H1 (cell line): Measurements from ENCODE around the gene NR2F2. TPM values are rescaled to one million over a fixed set of nuclear protein-coding genes. Genes with fewer than 3 reads are reported as not detected.

Experiments
- CTCF ChIA-PET: fragments of 300-600 bp; sonication (Branson Sonifier 250); formaldehyde crosslinking; loops from one replicate; lab custom pipeline; 2021; ENCODE audit not compliant: partially characterized antibody; lab: Charles Lee
- POLR2A ChIA-PET: fragments of 300-600 bp; sonication (Branson Sonifier 250); formaldehyde crosslinking; loops from one replicate; lab custom pipeline; 2021; ENCODE audit warnings: inconsistent platforms; ENCODE audit not compliant: partially characterized antibody; lab: Charles Lee
- DNase-seq, 2 experiments: peaks; one replicate each; pipeline versions ENCODE4 v3.0.0 to v3.0.0-alpha.2; 2010 to 2022; ENCODE audit warnings: low spot score in 2 of 2, low read depth in 1 of 2, mixed read lengths in 1 of 2
- FAIRE-seq: peaks from 2 replicates; lab custom pipeline; 2011; peaks lifted over from hg19 to GRCh38; lab: Jason Lieb, UNC
- H2AFZ ChIP-seq: 2 replicates; pipeline ENCODE4 v1.8.1; 2012; ENCODE audit warnings: low read length, inconsistent platforms
- H2AK5ac ChIP-seq: 2 replicates; pipeline ENCODE4 v1.6.1; 2013; ENCODE audit warnings: low read depth, low read length
- H2BK120ac ChIP-seq: replicated peaks from 2 replicates; pipeline ENCODE3; 2013; ENCODE audit warnings: low read depth, low read length, inconsistent platforms
- H2BK12ac ChIP-seq: 2 replicates; pipeline ENCODE4 v1.6.1; 2013; ENCODE audit warnings: low read depth, low read length
- H2BK15ac ChIP-seq: 2 replicates; pipeline ENCODE4 v1.6.1; 2013; ENCODE audit warnings: low read length
- H2BK20ac ChIP-seq: 2 replicates; pipeline ENCODE4 v1.6.1; 2013; ENCODE audit warnings: low read length
- H2BK5ac ChIP-seq: 2 replicates; pipeline ENCODE4 v1.6.1; 2013; ENCODE audit warnings: low read depth, low read length
- H3K14ac ChIP-seq: 2 replicates; pipeline ENCODE4 v1.6.1; 2013; ENCODE audit warnings: inconsistent platforms; ENCODE audit not compliant: insufficient read length
- H3K18ac ChIP-seq: 2 replicates; pipeline ENCODE4 v1.6.1; 2013; ENCODE audit warnings: low read length; ENCODE audit errors: extremely low read depth
- H3K23ac ChIP-seq: 2 replicates; pipeline ENCODE4 v1.6.1; 2013; ENCODE audit warnings: inconsistent platforms; ENCODE audit not compliant: insufficient read length
- H3K23me2 ChIP-seq: 2 replicates; pipeline ENCODE4 v1.6.1; 2013; ENCODE audit warnings: low read depth, low read length
- H3K27ac ChIP-seq: 2 replicates; pipeline ENCODE4 v1.6.1; 2011; ENCODE audit warnings: low read depth, low read length, inconsistent platforms
- H3K27me3 ChIP-seq, 4 experiments: replicated peaks in 1 of 4; 1 replicate in 1 of 4; 2 replicates in 3 of 4; pipeline versions ENCODE4 v1.6.1 to v1.8.1; 2011 to 2013; ENCODE audit warnings: low read length in 3 of 4, mild to moderate bottlenecking in 3 of 4, inconsistent platforms in 2 of 4, mixed read lengths in 2 of 4, moderate library complexity in 1 of 4; ENCODE audit not compliant: control insufficient read depth in 3 of 4, insufficient read depth in 3 of 4; ENCODE audit errors: extremely low read depth in 1 of 4
- H3K36me3 ChIP-seq, 4 experiments: 2 replicates each; pipeline versions ENCODE4 v1.6.1 to v1.8.1; 2011 to 2013; ENCODE audit warnings: mild to moderate bottlenecking in 4 of 4, low read length in 3 of 4, moderate library complexity in 2 of 4, control low read depth in 1 of 4, inconsistent platforms in 1 of 4; ENCODE audit not compliant: insufficient read depth in 4 of 4, control insufficient read depth in 2 of 4
- H3K4ac ChIP-seq: replicated peaks from 2 replicates; pipeline ENCODE3; 2013; ENCODE audit warnings: low read length, low read depth, mixed read lengths, inconsistent platforms; ENCODE audit not compliant: insufficient read length
- H3K4me1 ChIP-seq, 4 experiments: replicated peaks in 1 of 4; 1 replicate in 1 of 4; 2 replicates in 3 of 4; pipeline versions ENCODE4 v1.6.1 to v1.8.1; 2011 to 2013; ENCODE audit warnings: low read length in 3 of 4, inconsistent platforms in 2 of 4, mixed read lengths in 1 of 4; ENCODE audit not compliant: insufficient read depth in 4 of 4, control insufficient read depth in 3 of 4
- H3K4me2 ChIP-seq, 2 experiments: 2 replicates each; pipeline versions ENCODE4 v1.6.1 to v1.8.1; 2011 to 2013; ENCODE audit warnings: low read depth in 2 of 2, low read length in 2 of 2, control low read depth in 1 of 2, inconsistent platforms in 1 of 2, mild to moderate bottlenecking in 1 of 2; ENCODE audit not compliant: insufficient read depth in 1 of 2
- H3K4me3 ChIP-seq, 4 experiments: fragments of 200-600, 300-600 bp in 1 of 4; sonication (generic), shearing (Covaris generic), sonication (Bioruptor Twin) in 1 of 4; 2 replicates each; pipeline versions ENCODE4 v1.5.1 to v1.8.1; 2011 to 2016; ENCODE audit warnings: low read length in 4 of 4, low read depth in 3 of 4, control low read depth in 2 of 4, inconsistent platforms in 2 of 4, mild to moderate bottlenecking in 2 of 4, mixed read lengths in 1 of 4, moderate library complexity in 1 of 4; ENCODE audit not compliant: insufficient read depth in 2 of 4; ENCODE audit errors: extremely low read depth in 1 of 4
- H3K56ac ChIP-seq: replicated peaks from 2 replicates; pipeline ENCODE3; 2013; ENCODE audit warnings: low read depth, mild to moderate bottlenecking, mixed read lengths, low read length, inconsistent platforms; ENCODE audit not compliant: insufficient read length
- H3K79me1 ChIP-seq: 2 replicates; pipeline ENCODE4 v1.6.1; 2013; ENCODE audit warnings: low read depth, low read length, control low read depth
- H3K79me2 ChIP-seq, 2 experiments: 2 replicates each; pipeline versions ENCODE4 v1.6.1 to v1.8.1; 2012 to 2013; ENCODE audit warnings: low read length in 2 of 2, mild to moderate bottlenecking in 2 of 2, inconsistent platforms in 1 of 2; ENCODE audit not compliant: insufficient read depth in 2 of 2, control insufficient read depth in 1 of 2
- H3K9ac ChIP-seq, 4 experiments: replicated peaks in 1 of 4; 1 replicate in 1 of 4; 2 replicates in 3 of 4; pipeline versions ENCODE4 v1.6.1 to v1.8.1; 2011 to 2013; ENCODE audit warnings: low read depth in 3 of 4, low read length in 3 of 4, control low read depth in 2 of 4, mild to moderate bottlenecking in 2 of 4, moderate library complexity in 2 of 4, inconsistent platforms in 1 of 4; ENCODE audit errors: extremely low read depth in 1 of 4
- H3K9me3 ChIP-seq, 2 experiments: 2 replicates each; pipeline versions ENCODE4 v1.6.1 to v1.8.1; 2012 to 2013; ENCODE audit warnings: mild to moderate bottlenecking in 2 of 2, moderate library complexity in 2 of 2, control low read depth in 1 of 2, inconsistent platforms in 1 of 2, low read depth in 1 of 2, low read length in 1 of 2, mixed read lengths in 1 of 2; ENCODE audit not compliant: insufficient read depth in 2 of 2
- H4K20me1 ChIP-seq, 2 experiments: replicated peaks in 1 of 2; 2 replicates each; pipeline versions ENCODE3 to v1.8.1; 2011 to 2013; ENCODE audit warnings: inconsistent platforms in 2 of 2, low read length in 2 of 2, mild to moderate bottlenecking in 1 of 2; ENCODE audit not compliant: insufficient read depth in 2 of 2, control insufficient read depth in 1 of 2
- H4K5ac ChIP-seq: 2 replicates; pipeline ENCODE4 v1.6.1; 2013; ENCODE audit warnings: low read length, low read depth, mixed read lengths, inconsistent platforms; ENCODE audit not compliant: insufficient read length
- H4K8ac ChIP-seq: 2 replicates; pipeline ENCODE4 v1.8.0; 2013; ENCODE audit warnings: mild to moderate bottlenecking, moderate library complexity, low read length, inconsistent platforms; ENCODE audit not compliant: insufficient read depth; ENCODE audit errors: extremely low read depth
- H4K91ac ChIP-seq: replicated peaks from 2 replicates; pipeline ENCODE3; 2013; ENCODE audit warnings: low read length, mixed read lengths, inconsistent platforms; ENCODE audit not compliant: insufficient read length
- CHD2 ChIP-seq: IDR thresholded peaks from 2 replicates; pipeline ENCODE4 v1.6.1; 2012; ENCODE audit warnings: low read length, improper control_type of control experiment
- EP300 ChIP-seq, 2 experiments: IDR thresholded peaks; 1 replicate in 1 of 2; 2 replicates in 1 of 2; pipeline ENCODE4 v1.6.1; 2011 to 2012; ENCODE audit warnings: low read depth in 2 of 2, low read length in 2 of 2, mild to moderate bottlenecking in 2 of 2, borderline replicate concordance in 1 of 2, inconsistent platforms in 1 of 2, moderate library complexity in 1 of 2
- FOSL1 ChIP-seq: IDR thresholded peaks from 2 replicates; pipeline ENCODE4 v1.6.1; 2011; ENCODE audit warnings: mild to moderate bottlenecking, low read depth, low read length, moderate library complexity; ENCODE audit not compliant: insufficient read depth
- MAX ChIP-seq: IDR thresholded peaks from 2 replicates; pipeline ENCODE4 v1.6.1; 2012; ENCODE audit warnings: inconsistent platforms
- RNF2 ChIP-seq: fragments of 200-900, 300-1000 bp; sonication (generic); IDR thresholded peaks from 2 replicates; pipeline ENCODE4 v1.7.1; 2016; ENCODE audit warnings: borderline replicate concordance, low read depth, mild to moderate bottlenecking, antibody characterized with exemption, low read length; ENCODE audit not compliant: poor library complexity, severe bottlenecking; ENCODE audit errors: missing control alignments
- WGBS, 2 experiments: shearing (Covaris generic) in 1 of 2; methylation state at CpG; one replicate each; pipeline versions ENCODE4 v1.1.6 to v1.1.7; 2013 to 2015; ENCODE audit warnings: low lambda C conversion rate in 2 of 2, mixed read lengths in 2 of 2, inconsistent platforms in 1 of 2, low coverage in 1 of 2, missing lambda C conversion rate in 1 of 2; ENCODE audit not compliant: insufficient replicate concordance in 2 of 2, insufficient coverage in 1 of 2, insufficient read length in 1 of 2; ENCODE audit errors: extremely low coverage in 1 of 2, missing lambda C conversion rate in 1 of 2; 5-methylcytosine and 5-hydroxymethylcytosine counted together
- polyA plus RNA-seq, 7 experiments: library from polyadenylated mRNA; depleted of rRNA in 3 of 7; stranded (reverse) in 5 of 7; unstranded in 2 of 7; fragments of >200 nt in 5 of 7; fragments of 200-250 nt in 2 of 7; gene quantifications; 1 replicate in 5 of 7; 2 replicates in 1 of 7; 4 replicates in 1 of 7; pipeline versions ENCODE4 v1.2.1 to v1.2.3, GENCODE V29; 2011 to 2013; ENCODE audit warnings: missing spikeins in 2 of 7, mixed read lengths in 2 of 7
- total RNA-seq: library from RNA; stranded (reverse); fragmentation: NEBNext Ultra II Directional; extraction: Animal tissue kit (Norgen Biotek cat#: 25700); gene quantifications from 2 replicates; pipeline ENCODE4 v1.2.1, GENCODE V29; 2021

NR2F2 gene
- total and polyA plus RNA-seq, 2 of the 8 experiments (the other 6 are each of a cell fraction or from before 2014, with no cell fraction given) = 0.03 TPM; not detected in 1

DNA sequence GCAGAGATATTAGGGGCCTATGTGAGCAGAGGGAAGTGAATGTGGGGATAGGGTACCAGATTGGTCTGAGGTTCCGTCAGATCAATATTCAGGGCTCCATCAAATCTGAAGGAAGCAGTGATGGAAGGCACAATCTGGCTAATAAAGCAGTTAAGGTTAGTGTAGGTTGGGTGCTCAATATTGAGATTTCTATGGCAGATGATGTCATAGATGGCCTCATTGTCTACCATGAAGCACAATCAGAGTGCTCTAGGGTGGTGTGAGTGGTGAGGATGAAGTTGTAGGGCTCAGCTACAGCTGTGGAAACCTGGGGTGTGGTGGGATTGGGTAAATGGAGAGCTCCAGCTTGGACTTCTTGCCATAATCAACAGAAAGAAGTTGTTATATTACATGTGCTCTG is 58.2 kb downstream of the NR2F2 start:
- ChIA-PET POLR2A (no interaction called here), CTCF (no interaction called here)
- H3K36me3 ChIP-seq = no peaks in the 10 kb centered on the region
- H3K79me2 ChIP-seq = no peaks in the 10 kb centered on the region
- no peak overlapping the region for H3K9ac ChIP-seq
- no peak overlapping the region for H2AFZ ChIP-seq
- no peak overlapping the region for H2BK120ac ChIP-seq
- H3K56ac ChIP-seq = no peak overlapping the region
- no peaks in the 10 kb centered on the region for H3K79me1 ChIP-seq
- no peak overlapping the region for H4K5ac ChIP-seq
- 44% methylated on average over 1 of the region's 1 CpG; no CpG with 5 or more reads in 1 of the 2 experiments for WGBS, 2 experiments
- no peak overlapping the region for H4K8ac ChIP-seq
- FAIRE-seq = no peak
- peaks cover 0 to 7% (median 3%) of the 10 kb centered on the region in 4 experiments; a peak in 3 of 7 replicates for H3K4me1 ChIP-seq
- H3K23ac ChIP-seq = no peak overlapping the region
- no peak overlapping the region for H2BK12ac ChIP-seq
- TF ChIP-seq EP300 (IDR thresholded peaks at IDR 0.05; ENCODE audit: borderline replicate concordance in 1 of 2, low read depth in 2 of 2, low read length in 2 of 2) (no peak), FOSL1 (no peak), CHD2 (no peak), RNF2 (no peak), MAX (no peak)
- H3K18ac ChIP-seq = no peak overlapping the region
- H2AK5ac ChIP-seq = no peak overlapping the region
- no peak overlapping the region for H3K4me3 ChIP-seq
- peaks cover 2% of the 10 kb centered on the region; the same call in 1 of the 2 replicates for H3K23me2 ChIP-seq
- H3K27ac ChIP-seq = no peak overlapping the region
- H4K20me1 ChIP-seq = no peaks in the 10 kb centered on the region
- no peak overlapping the region for H2BK15ac ChIP-seq
- peaks cover 2% of the 10 kb centered on the region in 2 experiments; a peak in 1 of 4 replicates for H3K9me3 ChIP-seq
- no peak overlapping the region for H3K4ac ChIP-seq
- H4K91ac ChIP-seq = no peak overlapping the region
- no peak for DNase-seq
- H3K14ac ChIP-seq = no peak overlapping the region
- no peak overlapping the region for H2BK5ac ChIP-seq
- no peaks in the 10 kb centered on the region; a peak in 2 of 7 replicates for H3K27me3 ChIP-seq
- H2BK20ac ChIP-seq = no peak overlapping the region
- H3K4me2 ChIP-seq = no peak overlapping the region
